GM18508 (cell line): ENCODE data around the gene SHISA7.
A peak's percentile ranks its signal among the peaks of the same experiment; 100 is the strongest.

ENCODE experiments used
- ATAC-seq: cut with Tn5 transposase; IDR thresholded peaks from one replicate; pipeline ENCODE4 v1.9.1; 2021; ENCODE audit warnings: moderate number of reproducible peaks; ENCODE audit not compliant: insufficient read depth, unreplicated experiment

The SHISA7 gene

GRCh38 chr19:55482156-55482961, 39.3 kb upstream of the SHISA7 start:
- ATAC-seq: no peak

DNA sequence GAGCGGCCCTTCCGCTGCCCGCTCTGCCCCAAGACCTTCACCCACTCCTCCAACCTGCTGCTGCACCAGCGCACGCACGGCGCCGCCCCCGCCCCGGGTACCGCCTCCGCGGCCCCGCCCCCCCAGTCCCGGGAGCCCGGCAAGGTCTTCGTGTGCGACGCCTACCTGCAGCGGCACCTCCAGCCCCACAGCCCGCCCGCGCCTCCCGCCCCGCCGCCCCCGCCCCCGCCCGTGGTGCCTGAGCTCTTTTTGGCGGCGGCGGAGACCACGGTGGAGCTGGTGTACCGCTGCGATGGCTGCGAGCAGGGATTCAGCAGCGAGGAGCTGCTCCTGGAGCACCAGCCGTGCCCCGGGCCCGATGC, 38.7 kb upstream of the SHISA7 start:
- no peak for ATAC-seq

DNA sequence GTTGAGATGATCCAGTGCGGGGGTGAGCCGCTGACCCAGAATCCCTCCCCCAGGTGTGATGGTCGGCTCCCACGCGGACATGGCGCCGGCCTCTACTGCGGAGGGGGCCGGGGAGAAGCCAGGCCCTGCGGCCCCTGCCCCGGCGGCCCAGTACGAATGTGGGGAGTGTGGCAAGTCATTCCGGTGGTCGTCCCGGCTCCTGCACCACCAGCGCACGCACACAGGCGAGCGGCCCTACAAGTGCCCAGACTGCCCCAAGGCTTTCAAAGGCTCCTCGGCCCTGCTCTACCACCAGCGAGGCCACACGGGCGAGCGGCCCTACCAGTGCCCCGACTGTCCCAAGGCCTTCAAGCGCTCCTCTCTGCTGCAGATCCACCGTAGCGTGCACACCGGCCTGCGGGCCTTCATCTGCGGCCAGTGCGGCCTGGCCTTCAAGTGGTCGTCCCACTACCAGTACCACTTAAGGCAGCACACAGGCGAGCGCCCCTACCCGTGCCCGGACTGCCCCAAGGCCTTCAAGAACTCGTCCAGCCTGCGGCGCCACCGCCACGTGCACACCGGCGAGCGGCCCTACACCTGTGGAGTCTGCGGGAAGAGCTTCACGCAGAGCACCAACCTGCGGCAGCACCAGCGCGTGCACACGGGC, 38.2 kb upstream of the SHISA7 start:
- ATAC-seq: no peak

DNA sequence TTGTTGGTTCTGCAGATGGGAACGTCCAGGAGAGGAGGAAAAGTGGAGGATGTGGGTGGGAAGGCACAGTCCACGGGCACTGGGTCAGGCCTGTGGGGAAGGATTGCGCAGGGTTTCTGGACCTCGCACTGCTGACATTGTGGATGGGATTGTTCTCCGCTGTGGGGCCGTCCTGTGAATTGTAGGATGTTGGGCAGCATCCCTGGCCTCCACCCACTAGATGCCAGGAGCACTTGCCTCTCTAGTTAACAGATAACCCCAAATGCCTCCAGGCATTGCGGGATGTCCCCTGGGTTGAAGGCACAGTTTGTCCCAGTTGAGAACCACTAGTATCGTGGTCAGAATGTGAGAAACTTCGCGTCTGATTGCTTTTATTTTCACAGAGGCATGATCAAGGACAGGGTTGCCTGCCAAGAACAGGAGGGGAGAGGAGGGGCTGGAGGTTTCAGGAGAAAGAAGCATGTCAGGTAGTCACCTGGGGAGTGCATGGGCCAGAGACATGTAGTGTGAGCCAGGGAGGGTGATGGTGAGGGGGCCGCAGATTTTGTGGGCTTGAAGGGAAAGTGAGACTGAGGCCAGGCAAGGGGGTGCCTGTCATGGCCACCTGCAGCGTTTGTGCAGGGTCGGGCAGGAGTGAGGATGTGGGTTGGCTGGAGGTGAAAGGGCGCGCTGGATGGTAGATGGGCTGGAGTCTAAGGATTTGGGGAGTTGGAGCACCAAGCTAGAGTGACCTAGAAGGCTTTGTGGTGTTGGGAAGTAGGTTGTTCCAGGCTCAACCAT, 36.5 kb upstream of the SHISA7 start:
- no peak for ATAC-seq

- no peak for ATAC-seq
Measured at GRCh38 chr19:55479045-55479444, 35.9 kb upstream of the SHISA7 start.

- ATAC-seq: no peak
Measured at GRCh38 chr19:55478364-55478763, 35.3 kb upstream of the SHISA7 start.

DNA sequence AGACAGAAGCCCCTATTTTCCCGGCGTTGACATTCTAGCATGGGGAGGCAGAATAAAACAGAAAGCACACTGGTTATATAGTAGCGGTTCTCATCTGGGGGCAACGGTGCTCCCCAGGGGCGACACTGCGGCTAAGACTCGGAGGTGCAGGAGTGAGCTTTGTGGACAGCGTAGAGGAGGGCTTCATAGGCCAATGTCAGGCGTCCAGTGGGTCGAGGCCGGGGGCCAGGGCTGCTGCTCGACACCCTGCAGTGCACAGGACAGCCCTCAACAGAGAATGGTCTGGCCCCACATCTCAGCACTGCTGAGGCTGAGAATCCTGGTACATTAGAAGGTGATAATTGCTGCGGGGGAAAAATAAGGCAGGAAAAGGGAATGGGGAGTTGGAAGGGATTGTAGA, 34.8 kb upstream of the SHISA7 start:
- no peak for ATAC-seq

DNA sequence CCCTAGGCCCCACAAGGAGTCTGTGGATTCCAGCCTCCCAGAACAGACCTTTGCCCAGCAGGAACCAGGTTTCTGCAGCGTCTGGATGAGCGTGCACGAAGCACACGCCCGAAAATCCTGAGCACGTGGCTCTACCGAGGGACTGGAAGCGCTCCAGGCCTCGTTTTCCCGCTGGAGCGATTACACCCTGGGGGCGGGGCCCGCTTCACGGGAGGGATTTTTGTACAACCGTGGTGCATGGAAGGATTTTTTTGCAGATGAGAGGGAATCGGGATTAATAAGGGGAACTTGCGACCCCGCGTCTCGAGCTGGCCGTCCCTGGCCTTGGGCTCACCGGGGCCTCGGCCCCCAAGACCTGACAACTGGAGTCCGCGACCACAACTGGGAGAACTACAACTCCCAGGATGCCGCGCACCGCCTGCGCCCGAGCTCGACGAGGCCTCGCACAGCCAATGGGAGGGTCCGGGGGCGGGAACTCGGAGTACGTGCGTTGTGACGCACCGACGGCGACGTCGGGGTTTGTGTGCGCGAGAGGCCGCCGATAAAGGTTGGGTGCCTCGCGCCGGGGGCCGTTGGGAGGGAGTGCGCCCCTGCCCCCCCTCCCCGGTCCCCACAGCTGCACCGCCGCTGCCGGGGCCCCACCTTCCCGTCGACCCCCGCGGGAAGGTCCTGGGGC, 33.1 kb upstream of the SHISA7 start, which contains the start of gene ZNF628:
Gene ZNF628 (plus strand): TSS at position 518 of the 676 bp plus-strand sequence. CDS start 3,294 bp downstream, outside the sequence.
- peak; percentile 54 for ATAC-seq

DNA sequence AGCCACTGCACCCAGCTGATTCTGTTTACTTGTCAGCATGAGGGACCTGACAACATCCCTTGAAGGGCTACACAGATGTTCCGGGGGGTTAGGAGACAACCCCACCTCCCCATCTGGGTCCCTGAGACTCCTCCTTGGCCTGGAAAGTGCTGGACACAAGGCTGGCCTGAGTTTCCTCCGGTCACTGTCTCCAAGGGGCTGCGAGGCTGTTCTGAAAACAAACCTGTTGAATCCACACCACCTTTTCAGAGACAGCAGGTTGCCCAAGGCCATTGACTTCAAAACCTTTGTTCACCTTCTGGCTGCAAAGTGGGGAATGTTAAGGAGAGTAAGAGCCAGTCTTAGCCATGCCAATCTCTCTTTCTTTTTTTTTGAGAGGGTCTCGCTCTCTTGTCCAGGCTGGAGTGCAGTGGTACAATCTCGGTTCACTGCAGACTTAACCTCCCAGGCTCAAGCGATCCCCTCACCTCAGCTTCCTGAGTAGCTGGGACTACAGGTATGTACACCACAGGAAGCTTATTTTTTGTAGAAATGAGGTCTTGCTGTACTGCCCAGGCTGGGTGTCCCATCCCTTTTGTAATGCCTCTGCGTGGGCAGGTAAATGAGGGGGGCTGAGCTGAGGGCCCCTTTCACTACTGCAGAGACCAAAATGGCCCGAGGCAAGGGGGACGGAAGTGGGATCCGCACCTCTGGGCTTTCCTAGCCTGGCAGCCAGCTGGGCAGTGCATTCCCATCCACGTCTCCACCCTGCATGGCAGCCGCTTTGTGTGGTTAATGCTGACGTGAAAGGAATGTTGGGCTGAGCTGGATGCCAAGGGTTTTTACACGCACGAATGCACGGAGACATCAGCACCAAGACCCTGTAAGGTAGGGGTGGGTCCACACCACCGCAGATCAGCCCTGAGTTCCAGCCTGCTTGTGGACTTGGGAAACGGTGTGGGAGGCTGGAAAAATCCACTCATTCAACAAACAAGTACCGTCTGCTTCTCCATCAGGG, 31.5 kb upstream of the SHISA7 start:
- ATAC-seq: no peak

- no peak for ATAC-seq
Measured at GRCh38 chr19:55473225-55474012, 30.3 kb upstream of the SHISA7 start.

DNA sequence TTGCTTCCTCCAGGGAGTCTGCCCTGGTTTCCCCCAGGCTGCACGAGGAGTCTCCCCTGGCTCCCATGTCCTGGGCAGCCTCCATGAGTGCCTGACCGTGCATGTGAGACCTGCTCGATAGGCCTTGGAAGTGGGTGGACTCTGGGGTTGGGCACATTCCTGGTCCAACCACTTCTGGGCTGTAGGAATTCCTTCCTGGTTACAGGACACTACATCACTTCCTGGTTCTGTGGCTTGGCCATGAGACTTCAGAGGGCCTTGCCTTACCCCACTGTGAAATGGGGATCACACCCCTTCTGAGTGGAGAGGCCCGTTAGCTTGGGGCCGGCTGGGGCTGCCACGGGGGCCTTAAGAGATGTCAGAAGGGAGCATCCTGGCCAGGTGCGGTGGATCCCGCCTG, 29.4 kb upstream of the SHISA7 start:
- no peak for ATAC-seq

DNA sequence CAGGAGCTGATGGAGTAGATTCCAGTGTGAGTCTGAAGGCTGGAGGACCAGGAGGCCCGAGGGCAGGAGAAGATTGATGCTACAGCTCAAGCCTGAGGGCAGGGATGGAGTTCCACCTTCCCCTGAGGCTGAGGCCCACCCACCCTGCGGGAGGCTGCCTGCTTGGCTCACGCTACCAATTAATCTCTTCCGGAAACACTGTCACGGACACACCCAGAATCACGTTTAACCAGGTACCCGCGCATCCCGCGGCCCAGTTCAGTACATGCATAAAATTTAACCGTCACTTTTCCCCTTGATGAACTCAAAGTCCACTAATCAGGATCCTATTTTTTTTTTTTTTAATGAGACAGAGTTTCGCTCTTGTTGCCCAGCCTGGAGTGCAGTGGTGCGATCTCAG, 28.2 kb upstream of the SHISA7 start:
- ATAC-seq: no peak

DNA sequence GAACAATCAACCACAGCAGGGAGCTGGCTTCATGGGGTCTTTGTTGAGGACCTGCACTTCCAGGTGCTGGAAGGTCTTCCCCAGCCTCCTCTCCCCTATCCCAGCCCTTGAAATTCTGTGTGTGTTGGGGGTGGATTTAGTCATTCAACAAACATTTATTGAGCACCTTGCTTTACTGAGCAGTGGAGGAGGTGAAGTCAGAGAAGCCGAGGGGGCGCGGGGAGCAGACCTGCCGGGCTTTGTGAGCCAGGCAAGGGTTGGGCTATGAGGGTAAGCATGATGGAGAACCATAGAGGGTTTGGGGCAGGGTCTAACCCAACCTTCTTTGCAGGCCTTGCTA, 24.9 kb upstream of the SHISA7 start:
- no peak for ATAC-seq

- ATAC-seq: no peak
Measured at GRCh38 chr19:55467236-55468053, 24.3 kb upstream of the SHISA7 start.

- ATAC-seq: no peak
Measured at GRCh38 chr19:55466241-55466614, 23.1 kb upstream of the SHISA7 start.

DNA sequence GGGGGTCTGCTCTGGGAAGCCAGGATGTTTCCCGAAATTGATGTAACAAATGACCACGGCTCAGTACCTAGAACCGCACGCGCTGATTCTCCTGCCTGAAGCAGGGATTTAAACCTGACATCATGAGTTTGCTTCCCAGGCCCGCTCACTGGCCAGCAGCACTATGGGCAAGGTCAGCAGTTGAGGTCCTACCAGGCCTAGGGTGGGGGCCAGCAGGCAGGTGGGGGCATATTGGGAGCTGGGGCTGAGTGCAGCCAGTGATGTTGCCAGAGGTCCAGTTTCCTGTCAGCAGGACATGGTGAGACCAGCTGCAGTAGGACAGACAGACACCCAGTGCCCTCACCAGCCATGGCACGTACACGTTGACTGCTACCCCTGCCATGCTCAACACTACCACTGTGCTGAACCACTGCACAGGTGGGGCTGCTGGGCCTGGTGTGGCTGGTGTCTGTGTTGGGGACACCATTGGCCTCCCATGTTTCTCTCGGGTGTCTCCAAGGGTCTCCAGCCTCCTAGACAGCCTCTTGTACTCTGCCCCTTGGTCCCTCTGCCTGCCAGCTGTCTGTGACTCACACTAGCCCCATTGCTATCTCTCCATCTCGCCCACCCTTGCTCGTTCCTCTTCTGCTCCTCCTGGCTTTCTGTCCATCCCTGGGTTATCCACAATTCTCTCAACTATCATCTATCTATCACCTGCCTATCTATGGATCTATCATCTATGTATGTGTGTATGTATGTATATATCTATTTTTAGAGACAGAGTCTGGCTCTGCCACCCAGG, 22.6 kb upstream of the SHISA7 start:
- no peak for ATAC-seq

GRCh38 chr19:55464662-55465054, 21.6 kb upstream of the SHISA7 start, which contains the start of gene C19orf85:
Gene C19orf85, minus strand, starts transcription at chr19:55464751. Its CDS starts 197 bp downstream, at chr19:55464554.
- no peak for ATAC-seq
